ENCODE data around the gene ZNF594. TPM values are rescaled to one million over a fixed set of nuclear protein-coding genes. Genes with fewer than 3 reads are reported as not detected.
"Not testable (repeated sequence)": the region's sequence is repeated elsewhere in the genome, so short reads cannot be mapped to it uniquely, and the experiment has no call there.

ZNF594 gene
- total RNA-seq, 1 experiment from 2014 or later, result 18.4 TPM

DNA sequence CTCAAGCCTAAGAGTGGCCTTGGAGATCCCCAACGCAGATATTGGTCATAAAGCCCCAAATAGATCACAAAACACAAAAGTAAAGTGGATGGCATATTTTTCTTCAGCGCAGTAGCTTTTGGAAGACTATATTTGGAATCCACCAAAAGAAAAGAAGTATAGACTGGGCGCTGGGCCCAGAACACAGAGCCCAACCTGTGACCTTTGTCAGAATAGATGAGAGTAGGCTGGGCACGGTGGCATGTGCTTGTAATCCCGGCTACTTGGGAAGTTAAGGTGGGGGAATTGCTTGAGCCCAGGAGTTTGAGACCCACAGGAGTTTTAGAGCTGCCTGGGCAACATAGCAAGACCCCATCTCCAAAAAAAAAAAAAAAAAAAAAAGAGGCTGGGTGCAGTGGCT, 28.4 kb upstream of the ZNF594 start:
- Histone ChIP-seq H3K27me3 (ENCODE audit: insufficient read depth, low read depth) (no peaks in the 10 kb centered on the region), H3K9me3 (ENCODE audit: insufficient read depth, low read depth) (no peaks in the 10 kb centered on the region), H4K20me1 (ENCODE audit: insufficient read depth) (no peaks in the 10 kb centered on the region), H3K4me1 (replicated peaks; ENCODE audit: insufficient read depth) (no peaks in the 10 kb centered on the region), H3K79me2 (ENCODE audit: low read depth) (no peaks in the 10 kb centered on the region), H3K4me2 (no peak overlapping the region), H3K9me2 (ENCODE audit: insufficient read depth) (no peaks in the 10 kb centered on the region), H3K4me3 (no peak overlapping the region), H3K36me3 (ENCODE audit: low read depth) (no peaks in the 10 kb centered on the region), H3F3A (ENCODE audit: insufficient read depth, low read depth) (peaks cover 5% of the 10 kb centered on the region; the same call in 1 of the 2 replicates), H2AFZ (no peak overlapping the region), H3K27ac (no peak overlapping the region)
- ChIA-PET POLR2A (ENCODE audit: unreplicated experiment) (no interaction called here), CTCF (no interaction called here)
- TF ChIP-seq, protein P1, sequence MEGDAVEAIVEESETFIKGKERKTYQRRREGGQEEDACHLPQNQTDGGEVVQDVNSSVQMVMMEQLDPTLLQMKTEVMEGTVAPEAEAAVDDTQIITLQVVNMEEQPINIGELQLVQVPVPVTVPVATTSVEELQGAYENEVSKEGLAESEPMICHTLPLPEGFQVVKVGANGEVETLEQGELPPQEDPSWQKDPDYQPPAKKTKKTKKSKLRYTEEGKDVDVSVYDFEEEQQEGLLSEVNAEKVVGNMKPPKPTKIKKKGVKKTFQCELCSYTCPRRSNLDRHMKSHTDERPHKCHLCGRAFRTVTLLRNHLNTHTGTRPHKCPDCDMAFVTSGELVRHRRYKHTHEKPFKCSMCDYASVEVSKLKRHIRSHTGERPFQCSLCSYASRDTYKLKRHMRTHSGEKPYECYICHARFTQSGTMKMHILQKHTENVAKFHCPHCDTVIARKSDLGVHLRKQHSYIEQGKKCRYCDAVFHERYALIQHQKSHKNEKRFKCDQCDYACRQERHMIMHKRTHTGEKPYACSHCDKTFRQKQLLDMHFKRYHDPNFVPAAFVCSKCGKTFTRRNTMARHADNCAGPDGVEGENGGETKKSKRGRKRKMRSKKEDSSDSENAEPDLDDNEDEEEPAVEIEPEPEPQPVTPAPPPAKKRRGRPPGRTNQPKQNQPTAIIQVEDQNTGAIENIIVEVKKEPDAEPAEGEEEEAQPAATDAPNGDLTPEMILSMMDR (conservative IDR thresholded peaks at IDR 0.05), result no peak
- TF ChIP-seq EZH2 (IDR thresholded peaks at IDR 0.05; ENCODE audit: low read depth), result no peak
- no TSS peak for BruUV-seq (replicated peaks)
- intact Hi-C loops (cut with micrococcal nuclease; ENCODE audit: unreplicated experiment), result no loop called here
- DNase-seq, result no peak

DNA sequence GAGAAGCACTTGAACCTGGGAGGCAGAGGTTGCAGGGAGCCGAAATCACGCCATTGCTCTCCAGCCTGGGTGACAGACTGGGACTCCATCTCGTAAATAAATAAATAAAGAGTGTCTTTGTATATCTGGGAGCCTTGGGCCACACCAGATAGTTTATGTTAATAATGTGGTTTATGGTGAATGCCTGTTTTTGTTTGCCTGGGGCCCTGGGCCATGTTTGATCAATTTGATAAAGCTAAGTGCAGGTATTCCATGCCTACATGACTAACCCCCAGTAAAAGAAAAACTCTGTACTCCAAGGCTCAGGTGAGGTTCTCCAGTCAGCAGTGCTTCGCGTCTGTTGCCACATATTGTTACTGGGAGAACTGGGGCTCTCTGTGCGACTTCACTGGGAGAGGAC, 27.9 kb upstream of the ZNF594 start:
- CTCF ChIA-PET, result no interaction called here
- BruUV-seq (replicated peaks), result no TSS peak
- H3K36me3 ChIP-seq (ENCODE audit: low read depth), result no peaks in the 10 kb centered on the region
- no peaks in the 10 kb centered on the region for H3K79me2 ChIP-seq (ENCODE audit: low read depth)
- H3K4me2 ChIP-seq, result no peak overlapping the region
- no peaks in the 10 kb centered on the region for H3K9me3 ChIP-seq (ENCODE audit: insufficient read depth, low read depth)
- no peak overlapping the region for H2AFZ ChIP-seq
- H3F3A ChIP-seq (ENCODE audit: insufficient read depth, low read depth), result peaks cover 5% of the 10 kb centered on the region; the same call in 1 of the 2 replicates
- no peak overlapping the region for H3K27ac ChIP-seq
- H3K4me1 ChIP-seq (replicated peaks; ENCODE audit: insufficient read depth), result no peaks in the 10 kb centered on the region
- H3K27me3 ChIP-seq (ENCODE audit: insufficient read depth, low read depth), result no peaks in the 10 kb centered on the region
- no peak overlapping the region for H3K4me3 ChIP-seq
- H4K20me1 ChIP-seq (ENCODE audit: insufficient read depth), result no peaks in the 10 kb centered on the region
- DNase-seq, result peak in 1 of 2 experiments; percentile 52
- H3K9me2 ChIP-seq (ENCODE audit: insufficient read depth), result no peaks in the 10 kb centered on the region
- POLR2A ChIA-PET (ENCODE audit: unreplicated experiment), result no interaction called here
- intact Hi-C loops (cut with micrococcal nuclease; ENCODE audit: unreplicated experiment), result no loop called here
- TF ChIP-seq EZH2 (IDR thresholded peaks at IDR 0.05; ENCODE audit: low read depth), result no peak
- TF ChIP-seq, protein P1 (conservative IDR thresholded peaks at IDR 0.05), result no peak

DNA sequence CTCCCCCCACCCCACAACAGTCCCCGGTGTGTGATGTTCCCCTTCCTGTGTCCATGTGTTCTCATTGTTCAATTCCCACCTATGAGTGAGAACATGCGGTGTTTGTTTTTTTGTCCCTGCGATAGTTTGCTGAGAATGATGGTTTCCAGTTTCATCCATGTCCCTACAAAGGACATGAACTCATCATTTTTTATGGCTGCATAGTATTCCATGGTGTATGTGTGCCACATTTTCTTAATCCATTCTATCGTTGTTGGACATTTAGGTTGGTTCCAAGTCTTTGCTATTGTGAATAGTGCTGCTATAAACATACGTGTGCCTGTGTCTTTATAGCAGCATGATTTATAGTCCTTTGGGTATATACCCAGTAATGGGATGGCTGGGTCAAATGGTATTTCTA, 25.9 kb upstream of the ZNF594 start:
- H3K4me1 ChIP-seq (replicated peaks; ENCODE audit: insufficient read depth); H3K36me3 ChIP-seq (ENCODE audit: low read depth); H3K4me3 ChIP-seq; POLR2A ChIA-PET (ENCODE audit: unreplicated experiment); H3K4me2 ChIP-seq; intact Hi-C loops (cut with micrococcal nuclease; ENCODE audit: unreplicated experiment); H2AFZ ChIP-seq; H3K27me3 ChIP-seq (ENCODE audit: insufficient read depth, low read depth); CTCF ChIA-PET; H3F3A ChIP-seq (ENCODE audit: insufficient read depth, low read depth); H3K79me2 ChIP-seq (ENCODE audit: low read depth); BruUV-seq (replicated peaks); H4K20me1 ChIP-seq (ENCODE audit: insufficient read depth); H3K9me2 ChIP-seq (ENCODE audit: insufficient read depth); H3K27ac ChIP-seq; H3K9me3 ChIP-seq (ENCODE audit: insufficient read depth, low read depth); DNase-seq: not testable (repeated sequence)

DNA sequence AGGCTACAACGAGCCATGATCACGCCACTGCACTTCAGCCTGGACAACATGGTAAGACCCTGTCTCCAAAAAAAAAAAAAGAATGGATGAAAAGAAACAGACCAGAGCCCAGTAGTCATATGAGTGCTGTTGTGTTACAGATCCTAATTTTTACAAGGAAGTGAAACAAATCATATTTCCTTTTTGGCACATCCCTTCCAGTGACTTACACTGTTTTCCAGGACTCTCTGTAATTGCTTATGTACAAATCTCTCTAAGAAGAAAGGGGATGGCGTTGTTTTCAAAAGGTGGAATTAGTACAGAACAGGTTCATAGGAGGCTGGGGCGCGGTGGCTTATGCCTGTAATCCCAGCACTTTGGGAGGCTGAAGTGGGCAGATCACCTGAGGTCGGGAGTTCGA, 19.8 kb upstream of the ZNF594 start:
- intact Hi-C loops (cut with micrococcal nuclease; ENCODE audit: unreplicated experiment), result no loop called here
- H3K36me3 ChIP-seq (ENCODE audit: low read depth), result no peaks in the 10 kb centered on the region
- H3K4me3 ChIP-seq, result no peak overlapping the region
- no peak for TF ChIP-seq EZH2 (IDR thresholded peaks at IDR 0.05; ENCODE audit: low read depth)
- TF ChIP-seq, protein P1 (conservative IDR thresholded peaks at IDR 0.05), result no peak
- H3K27me3 ChIP-seq (ENCODE audit: insufficient read depth, low read depth), result no peaks in the 10 kb centered on the region
- no peak overlapping the region for H3K4me2 ChIP-seq
- POLR2A ChIA-PET (ENCODE audit: unreplicated experiment), result no interaction called here
- BruUV-seq (replicated peaks), result no TSS peak
- no peaks in the 10 kb centered on the region for H3K4me1 ChIP-seq (replicated peaks; ENCODE audit: insufficient read depth)
- no peaks in the 10 kb centered on the region for H4K20me1 ChIP-seq (ENCODE audit: insufficient read depth)
- no peak overlapping the region for H2AFZ ChIP-seq
- no peaks in the 10 kb centered on the region for H3K79me2 ChIP-seq (ENCODE audit: low read depth)
- no peak overlapping the region for H3K27ac ChIP-seq
- CTCF ChIA-PET, result no interaction called here
- no peaks in the 10 kb centered on the region for H3K9me2 ChIP-seq (ENCODE audit: insufficient read depth)
- H3K9me3 ChIP-seq (ENCODE audit: insufficient read depth, low read depth), result no peaks in the 10 kb centered on the region
- H3F3A ChIP-seq (ENCODE audit: insufficient read depth, low read depth), result no peaks in the 10 kb centered on the region
- DNase-seq, result no peak

Data from PC-9 (cell line).